H9 (cell line): ENCODE data around the gene SYK. TPM values are rescaled to one million over a fixed set of nuclear protein-coding genes. Genes with fewer than 3 reads are reported as not detected.

Source experiments
- DNase-seq: peaks from one replicate; pipeline ENCODE4 v3.0.0-alpha.2; 2017
- H2AFZ ChIP-seq: one replicate; pipeline ENCODE4 v1.6.1; 2013; ENCODE audit warnings: mild to moderate bottlenecking, low read length, control low read depth, moderate library complexity
- H2AK5ac ChIP-seq: 2 replicates; pipeline ENCODE4 v1.6.1; 2013; ENCODE audit warnings: low read length, control low read depth, mixed read lengths; ENCODE audit not compliant: insufficient read length
- H2BK120ac ChIP-seq: one replicate; pipeline ENCODE4 v1.6.1; 2013; ENCODE audit warnings: low read depth, mild to moderate bottlenecking, low read length, control low read depth, inconsistent platforms; ENCODE audit not compliant: poor library complexity, severe bottlenecking
- H2BK12ac ChIP-seq: 2 replicates; pipeline ENCODE4 v1.6.1; 2013; ENCODE audit warnings: low read length, control low read depth, mixed read lengths, low read depth; ENCODE audit not compliant: insufficient read length
- H2BK15ac ChIP-seq: 2 replicates; pipeline ENCODE4 v1.6.1; 2013; ENCODE audit warnings: low read depth, low read length, control low read depth
- H2BK20ac ChIP-seq: one replicate; pipeline ENCODE4 v1.6.1; 2013; ENCODE audit warnings: low read depth, mild to moderate bottlenecking, low read length, control low read depth, inconsistent platforms; ENCODE audit not compliant: poor library complexity, severe bottlenecking
- H2BK5ac ChIP-seq: 2 replicates; pipeline ENCODE4 v1.6.1; 2013; ENCODE audit warnings: low read length, control low read depth, mixed read lengths; ENCODE audit not compliant: insufficient read length
- H3K14ac ChIP-seq: 2 replicates; pipeline ENCODE4 v1.6.1; 2013; ENCODE audit warnings: low read length, control low read depth; ENCODE audit not compliant: insufficient read depth
- H3K18ac ChIP-seq: 2 replicates; pipeline ENCODE4 v1.6.1; 2013; ENCODE audit warnings: low read depth, mild to moderate bottlenecking, mixed read lengths, low read length, control low read depth; ENCODE audit not compliant: insufficient read length
- H3K23ac ChIP-seq: 2 replicates; pipeline ENCODE4 v1.6.1; 2013; ENCODE audit warnings: low read length, control low read depth, mixed read lengths, low read depth; ENCODE audit not compliant: insufficient read length
- H3K23me2 ChIP-seq: 2 replicates; pipeline ENCODE4 v1.6.1; 2013; ENCODE audit warnings: low read depth, mild to moderate bottlenecking, mixed read lengths, low read length, control low read depth; ENCODE audit not compliant: insufficient read length, poor library complexity, severe bottlenecking
- H3K27ac ChIP-seq: 2 replicates; pipeline ENCODE4 v1.5.1; 2013; ENCODE audit warnings: low read length, control low read depth, mixed read lengths, low read depth; ENCODE audit not compliant: insufficient read length
- H3K27me3 ChIP-seq: 2 replicates; pipeline ENCODE4 v1.6.1; 2013; ENCODE audit warnings: low read length, control low read depth, inconsistent platforms; ENCODE audit not compliant: insufficient read depth
- H3K4ac ChIP-seq: 2 replicates; pipeline ENCODE4 v1.6.1; 2013; ENCODE audit warnings: low read depth, mild to moderate bottlenecking, control low read depth, inconsistent platforms, low read length, moderate library complexity
- H3K4me1 ChIP-seq: 2 replicates; pipeline ENCODE4 v1.6.1; 2013; ENCODE audit warnings: low read length, control low read depth, inconsistent platforms; ENCODE audit not compliant: insufficient read depth
- H3K4me2 ChIP-seq: 2 replicates; pipeline ENCODE4 v1.6.1; 2013; ENCODE audit warnings: low read length, control low read depth, mixed read lengths; ENCODE audit not compliant: insufficient read length, insufficient read depth
- H3K56ac ChIP-seq: 2 replicates; pipeline ENCODE4 v1.6.1; 2013; ENCODE audit warnings: low read depth, mild to moderate bottlenecking, mixed read lengths, low read length, control low read depth; ENCODE audit not compliant: insufficient read length
- H3K79me1 ChIP-seq: 2 replicates; pipeline ENCODE4 v1.6.1; 2013; ENCODE audit warnings: low read depth, mild to moderate bottlenecking, moderate library complexity, low read length, control low read depth, inconsistent platforms; ENCODE audit not compliant: insufficient read depth, poor library complexity, severe bottlenecking
- H3K79me2 ChIP-seq: 2 replicates; pipeline ENCODE4 v1.6.1; 2013; ENCODE audit warnings: low read length, control low read depth, inconsistent platforms; ENCODE audit not compliant: insufficient read depth
- H3K9ac ChIP-seq: 2 replicates; pipeline ENCODE4 v1.6.1; 2013; ENCODE audit warnings: low read length, control low read depth, mixed read lengths; ENCODE audit not compliant: insufficient read length; ENCODE audit errors: extremely low read depth
- H3K9me3 ChIP-seq: one replicate; pipeline ENCODE4 v1.6.1; 2013; ENCODE audit warnings: low read depth, low read length, inconsistent platforms; ENCODE audit not compliant: control insufficient read depth
- H3T11ph ChIP-seq: one replicate; pipeline ENCODE4 v1.6.1; 2013; ENCODE audit warnings: mild to moderate bottlenecking, low read length, control low read depth, inconsistent platforms
- H4K20me1 ChIP-seq: one replicate; pipeline ENCODE4 v1.6.1; 2013; ENCODE audit not compliant: control insufficient read depth, insufficient read length, insufficient read depth
- H4K5ac ChIP-seq: 2 replicates; pipeline ENCODE4 v1.6.1; 2013; ENCODE audit warnings: low read depth, mild to moderate bottlenecking, mixed read lengths, low read length, control low read depth; ENCODE audit not compliant: insufficient read length
- H4K8ac ChIP-seq: replicated peaks from 2 replicates; pipeline ENCODE4 v1.6.1; 2013; ENCODE audit warnings: low read length, control low read depth, mixed read lengths, low read depth; ENCODE audit not compliant: insufficient read length
- H4K91ac ChIP-seq: 2 replicates; pipeline ENCODE4 v1.6.1; 2013; ENCODE audit warnings: low read depth, mild to moderate bottlenecking, moderate library complexity, mixed read lengths, low read length, control low read depth; ENCODE audit not compliant: insufficient read length
- H3K27ac Mint-ChIP-seq, 3 experiments: 2 replicates in 2 of 3; 3 replicates in 1 of 3; pipeline ENCODE4 v1.8.0; 2020 to 2021; ENCODE audit warnings: mixed read lengths in 3 of 3, mild to moderate bottlenecking in 1 of 3, moderate library complexity in 1 of 3
- H3K27me3 Mint-ChIP-seq: 2 replicates; pipeline ENCODE4 v1.8.0; 2021; ENCODE audit warnings: low read depth, mild to moderate bottlenecking, moderate library complexity, mixed read lengths
- H3K36me3 Mint-ChIP-seq, 3 experiments: 2 replicates in 2 of 3; 3 replicates in 1 of 3; pipeline ENCODE4 v1.8.0; 2020 to 2021; ENCODE audit warnings: low read depth in 3 of 3, mixed read lengths in 3 of 3; ENCODE audit not compliant: insufficient read depth in 1 of 3
- H3K4me1 Mint-ChIP-seq, 2 experiments: 2 replicates each; pipeline ENCODE4 v1.8.0; 2020; ENCODE audit warnings: mixed read lengths in 2 of 2
- H3K4me3 Mint-ChIP-seq, 2 experiments: 2 replicates in 1 of 2; 3 replicates in 1 of 2; pipeline ENCODE4 v1.8.0; 2020 to 2021; ENCODE audit warnings: mild to moderate bottlenecking in 2 of 2, mixed read lengths in 2 of 2, moderate library complexity in 1 of 2
- H3K9me3 Mint-ChIP-seq, 2 experiments: 2 replicates in 1 of 2; 3 replicates in 1 of 2; pipeline ENCODE4 v1.8.0; 2020; ENCODE audit warnings: mild to moderate bottlenecking in 2 of 2, mixed read lengths in 2 of 2, moderate library complexity in 1 of 2
- CTCF ChIP-seq: fragments of 200-600 bp; sonication (generic); conservative IDR thresholded peaks from 3 replicates; pipeline ENCODE4 v1.8.0; 2021; ENCODE audit warnings: antibody characterized with exemption, mild to moderate bottlenecking
- WGBS: extraction: QIAGEN DNeasy Blood & Tissue Kit; methylation state at CpG from one replicate; pipeline ENCODE4 v1.1.7; 2013; ENCODE audit warnings: missing lambda C conversion rate, low lambda C conversion rate, mixed read lengths; ENCODE audit not compliant: insufficient read length; ENCODE audit errors: extremely low coverage; 5-methylcytosine and 5-hydroxymethylcytosine counted together
- total RNA-seq: library from RNA; stranded (reverse); gene quantifications from 2 replicates; pipeline ENCODE4 v1.2.1, GENCODE V29; 2021

The SYK gene
- total RNA-seq, 1 experiment from 2014 or later, result 7.9 TPM

DNA sequence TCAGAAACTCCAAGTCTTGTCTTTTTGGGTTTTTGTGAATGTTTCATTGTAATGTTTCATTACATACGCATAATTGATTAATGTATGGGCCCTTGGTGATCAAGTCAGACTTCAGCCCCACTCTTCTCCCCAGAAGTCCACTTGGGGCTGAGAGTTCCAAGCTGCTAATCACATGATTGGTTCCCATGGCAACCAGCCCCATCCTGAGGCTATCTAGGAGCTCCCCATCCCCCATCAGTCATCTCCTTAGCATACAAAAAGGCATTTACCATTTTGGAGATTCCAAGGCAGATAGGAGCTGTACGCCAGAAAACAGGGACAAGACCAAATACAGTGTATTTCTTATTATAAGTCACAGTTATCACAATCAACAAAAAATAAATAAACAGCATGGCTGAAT, 22.9 kb upstream of the SYK start:
- Histone ChIP-seq H2BK120ac (no peak overlapping the region), H3K14ac (no peak overlapping the region), H2BK5ac (no peak overlapping the region), H3T11ph (no peak overlapping the region), H2AFZ (peak overlapping the region; percentile 22), H3K9me3 (no peaks in the 10 kb centered on the region), H3K27ac (no peak overlapping the region), H3K4me2 (no peak overlapping the region), H3K18ac (no peak overlapping the region), H4K20me1 (no peaks in the 10 kb centered on the region), H3K79me1 (no peaks in the 10 kb centered on the region), H3K4ac (no peak overlapping the region), H2AK5ac (no peak overlapping the region), H3K9ac (no peak overlapping the region), H3K4me1 (peaks cover 8% of the 10 kb centered on the region; the same call in 1 of the 2 replicates), H3K56ac (no peak overlapping the region), H3K79me2 (no peaks in the 10 kb centered on the region), H3K27me3 (no peaks in the 10 kb centered on the region), H4K8ac (no peak overlapping the region), H3K23me2 (no peaks in the 10 kb centered on the region), H4K5ac (no peak overlapping the region), H3K23ac (no peak overlapping the region), H2BK12ac (no peak overlapping the region), H2BK20ac (no peak overlapping the region), H2BK15ac (no peak overlapping the region), H4K91ac (no peak overlapping the region)
- Mint-ChIP-seq H3K27ac (no peak overlapping the region), H3K36me3 (peaks cover 0 to 2% (median 0%) of the 10 kb centered on the region in 3 experiments; a peak in 1 of 7 replicates), H3K4me3 (no peak overlapping the region), H3K27me3 (no peaks in the 10 kb centered on the region), H3K9me3 (no peaks in the 10 kb centered on the region; a peak in 2 of 5 replicates), H3K4me1 (peaks cover 44 to 50% of the 10 kb centered on the region in 2 experiments)
- DNase-seq, result peak; percentile 41
- TF ChIP-seq CTCF, result no peak
- no CpG with 5 or more reads among the region's 2 CpGs for WGBS
